ENCODE results near the gene WNT16.
"Not testable (repeated sequence)": the region's sequence is repeated elsewhere in the genome, so short reads cannot be mapped to it uniquely, and the experiment has no call there.

WNT16 gene

DNA sequence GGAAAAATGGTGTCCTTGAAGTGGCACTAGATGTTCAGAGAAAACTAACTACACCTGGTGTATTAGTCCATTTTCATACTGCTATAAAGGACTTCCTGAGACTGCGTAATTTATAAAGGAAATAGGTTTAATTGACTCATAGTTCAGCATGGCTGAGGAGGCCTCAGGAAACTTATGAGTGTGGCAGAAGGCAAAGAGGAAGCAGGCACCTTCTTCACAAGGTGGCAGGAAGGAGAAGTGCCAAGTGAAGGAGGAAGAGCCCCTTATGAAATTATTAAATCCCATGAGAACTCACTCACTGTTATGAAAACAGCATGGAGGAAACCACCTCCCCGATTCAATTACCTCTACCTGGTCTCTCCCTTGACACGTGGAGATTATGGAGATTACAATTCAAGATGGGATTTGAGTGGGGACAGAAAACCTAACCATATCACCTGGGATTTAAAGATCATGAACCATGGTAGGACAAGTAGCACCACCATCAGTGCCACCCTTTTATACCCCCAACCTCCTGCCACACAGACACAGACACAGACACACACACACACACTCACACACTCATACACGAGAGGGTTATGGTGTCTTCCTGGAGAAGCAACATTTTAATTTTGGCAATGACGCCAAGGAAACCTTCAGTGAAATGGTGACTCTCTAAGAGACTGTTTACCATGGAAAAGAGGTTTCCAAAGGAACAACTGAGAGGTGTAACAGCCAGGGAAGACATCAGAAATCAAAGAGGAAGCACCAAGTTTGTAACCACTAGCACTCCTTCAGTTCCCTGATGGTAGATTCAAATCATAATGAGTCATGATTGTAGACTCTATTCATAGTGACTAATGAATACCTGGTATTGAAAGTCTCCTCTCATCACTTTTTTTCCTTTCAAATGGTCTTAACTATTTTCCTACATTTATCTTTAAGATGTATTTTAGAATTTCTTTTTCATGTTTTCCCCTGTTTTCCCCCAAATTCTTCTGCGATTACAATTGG lies 41.8 kb upstream of the WNT16 start:
- no peak for DNase-seq (ENCODE audit: low spot score)
- TF ChIP-seq, protein P1, sequence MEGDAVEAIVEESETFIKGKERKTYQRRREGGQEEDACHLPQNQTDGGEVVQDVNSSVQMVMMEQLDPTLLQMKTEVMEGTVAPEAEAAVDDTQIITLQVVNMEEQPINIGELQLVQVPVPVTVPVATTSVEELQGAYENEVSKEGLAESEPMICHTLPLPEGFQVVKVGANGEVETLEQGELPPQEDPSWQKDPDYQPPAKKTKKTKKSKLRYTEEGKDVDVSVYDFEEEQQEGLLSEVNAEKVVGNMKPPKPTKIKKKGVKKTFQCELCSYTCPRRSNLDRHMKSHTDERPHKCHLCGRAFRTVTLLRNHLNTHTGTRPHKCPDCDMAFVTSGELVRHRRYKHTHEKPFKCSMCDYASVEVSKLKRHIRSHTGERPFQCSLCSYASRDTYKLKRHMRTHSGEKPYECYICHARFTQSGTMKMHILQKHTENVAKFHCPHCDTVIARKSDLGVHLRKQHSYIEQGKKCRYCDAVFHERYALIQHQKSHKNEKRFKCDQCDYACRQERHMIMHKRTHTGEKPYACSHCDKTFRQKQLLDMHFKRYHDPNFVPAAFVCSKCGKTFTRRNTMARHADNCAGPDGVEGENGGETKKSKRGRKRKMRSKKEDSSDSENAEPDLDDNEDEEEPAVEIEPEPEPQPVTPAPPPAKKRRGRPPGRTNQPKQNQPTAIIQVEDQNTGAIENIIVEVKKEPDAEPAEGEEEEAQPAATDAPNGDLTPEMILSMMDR (IDR thresholded peaks at IDR 0.05; ENCODE audit: extremely low read depth, missing control alignments) = no peak

DNA sequence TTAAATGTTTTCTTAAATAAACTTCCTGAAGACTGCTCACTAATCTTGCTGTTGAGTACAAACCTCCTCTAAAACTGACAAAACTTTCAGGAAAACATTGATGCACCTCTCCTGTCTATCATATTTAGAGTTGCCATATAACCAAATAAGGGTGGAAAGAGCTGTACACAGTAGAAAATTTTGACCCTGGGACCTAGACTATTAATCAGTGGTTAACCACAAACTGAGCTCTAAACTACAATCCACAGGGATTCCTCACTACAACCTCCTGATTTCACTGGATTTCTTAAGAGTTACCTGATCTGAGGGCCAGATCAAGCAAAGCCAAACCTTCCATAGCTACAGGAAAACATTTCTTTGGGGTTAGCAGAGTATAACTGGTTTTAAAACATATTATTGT lies 39.9 kb upstream of the WNT16 start:
- DNase-seq (ENCODE audit: low spot score) = no peak
- TF ChIP-seq, protein P1 (IDR thresholded peaks at IDR 0.05; ENCODE audit: extremely low read depth, missing control alignments) = no peak

DNA sequence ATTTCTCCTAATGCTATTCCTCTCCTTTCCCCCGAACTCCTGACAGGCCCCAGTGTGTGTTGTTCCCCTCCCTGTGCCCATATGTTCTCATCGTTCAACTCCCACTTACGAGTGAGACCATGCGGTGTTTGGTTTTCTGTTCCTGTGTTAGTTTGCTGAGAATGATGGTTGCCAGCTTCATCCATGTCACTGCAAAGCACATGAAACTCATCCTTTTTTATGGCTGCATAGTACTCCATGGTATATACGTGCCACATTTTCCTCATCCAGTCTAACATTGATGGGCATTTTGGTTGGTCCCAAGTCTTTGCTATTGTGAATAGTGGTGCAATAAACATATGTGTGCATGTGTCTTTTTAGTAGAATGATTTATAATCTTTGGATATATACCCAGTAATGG lies 38.9 kb upstream of the WNT16 start:
- not testable (repeated sequence) for DNase-seq (ENCODE audit: low spot score)

DNA sequence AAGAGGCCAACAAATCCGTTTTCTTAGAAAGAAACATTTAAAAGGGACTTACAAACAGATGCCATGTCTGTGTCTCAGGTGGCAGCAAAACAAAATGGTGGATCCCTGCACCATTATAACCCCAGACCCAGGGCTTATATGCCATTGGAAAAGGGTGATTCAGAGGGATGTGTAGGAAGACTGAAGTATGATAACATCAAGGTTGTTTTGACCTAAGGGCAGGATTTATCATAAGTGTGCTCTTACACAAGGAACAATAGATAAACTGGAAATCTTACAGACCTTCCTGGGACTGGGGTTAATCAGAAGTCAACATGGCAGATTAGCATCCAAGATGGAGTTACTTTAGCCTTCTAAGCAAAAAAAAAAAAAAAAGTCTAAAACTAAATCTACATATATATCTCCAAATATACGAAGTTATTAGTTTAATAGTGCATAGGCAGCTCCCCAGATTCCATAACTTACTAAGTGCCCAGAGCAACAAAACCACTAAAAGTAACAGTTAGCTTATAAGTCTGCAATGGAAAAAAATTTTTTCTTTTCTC lies 34.3 kb upstream of the WNT16 start:
- DNase-seq (ENCODE audit: low spot score) = no peak
- TF ChIP-seq, protein P1 (IDR thresholded peaks at IDR 0.05; ENCODE audit: extremely low read depth, missing control alignments) = no peak

DNA sequence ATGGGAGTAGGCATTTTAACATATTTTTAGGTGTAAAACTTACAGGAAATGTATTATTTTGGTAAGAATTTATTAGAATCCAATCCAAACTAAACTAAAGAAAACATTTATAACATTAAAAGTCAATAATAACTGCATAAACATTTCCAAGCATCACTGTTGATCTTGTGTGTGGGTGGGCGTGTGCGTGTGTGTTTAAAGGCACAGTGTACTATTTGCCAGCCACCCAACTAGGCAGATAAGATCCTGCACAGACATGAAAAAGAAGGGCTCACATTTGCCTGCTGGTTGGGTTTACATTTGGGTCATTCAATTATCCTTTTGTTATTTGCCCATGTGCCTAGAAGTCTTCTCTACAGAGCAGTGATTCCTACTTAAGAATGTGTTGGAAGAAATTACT lies 31.0 kb upstream of the WNT16 start:
- no peak for DNase-seq (ENCODE audit: low spot score)
- TF ChIP-seq, protein P1 (IDR thresholded peaks at IDR 0.05; ENCODE audit: extremely low read depth, missing control alignments) = no peak

DNA sequence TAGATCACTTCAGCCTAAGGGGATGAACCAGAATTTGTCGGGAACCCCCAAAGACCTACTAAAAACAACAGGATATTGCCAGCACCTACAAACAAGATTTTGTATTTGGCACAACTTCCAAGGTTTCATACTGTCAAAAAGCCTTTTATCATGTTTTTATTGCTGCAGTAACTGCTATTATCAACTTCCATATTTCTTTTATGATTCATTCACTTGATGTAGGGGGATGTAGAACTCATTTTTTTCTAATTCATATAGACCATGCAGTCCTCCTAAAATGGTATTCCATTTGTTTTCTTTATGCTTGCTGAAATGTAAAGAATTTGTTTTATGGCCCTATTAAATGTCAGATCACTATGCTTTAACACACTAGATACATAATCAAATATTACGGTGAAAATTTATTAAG lies 30.0 kb upstream of the WNT16 start:
- TF ChIP-seq, protein P1 (IDR thresholded peaks at IDR 0.05; ENCODE audit: extremely low read depth, missing control alignments) = no peak
- DNase-seq (ENCODE audit: low spot score) = no peak

DNA sequence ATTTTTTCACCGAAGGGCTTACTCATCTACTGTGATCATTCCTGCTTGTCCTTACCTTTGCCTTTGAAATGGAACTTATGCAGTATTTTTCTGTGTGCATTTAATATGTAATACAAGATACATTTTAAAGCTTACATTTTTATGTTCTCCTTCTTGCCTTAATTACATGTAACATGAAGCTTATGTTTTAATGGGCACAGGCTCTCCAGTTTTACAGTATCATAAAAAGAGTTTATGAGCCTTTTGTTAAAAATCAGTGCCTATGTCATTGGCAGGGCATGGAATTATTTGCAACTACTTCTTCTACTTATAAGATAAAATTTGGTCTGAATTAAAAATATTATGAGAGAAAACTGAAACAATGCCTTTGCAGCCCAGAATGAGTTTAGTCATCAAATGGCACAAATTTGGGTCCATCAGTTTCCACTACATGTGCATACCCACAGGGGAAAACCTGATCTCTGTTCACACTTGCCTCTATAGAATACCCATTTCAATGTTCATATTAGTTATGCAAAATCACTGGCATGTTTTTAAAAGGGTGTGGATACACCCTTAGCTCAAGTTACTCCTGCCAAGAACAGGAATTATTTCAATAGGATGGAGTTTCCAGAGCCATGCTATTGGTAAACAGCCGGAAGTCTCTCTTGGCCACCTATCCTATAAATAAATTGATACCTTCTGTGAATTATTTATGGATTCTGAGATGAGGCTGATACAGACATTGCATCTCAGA lies 27.9 kb upstream of the WNT16 start:
- TF ChIP-seq, protein P1 (IDR thresholded peaks at IDR 0.05; ENCODE audit: extremely low read depth, missing control alignments) = no peak
- no peak for DNase-seq (ENCODE audit: low spot score)

All from GM20000 (cell line).